HG03460 (cell line): Measurements from ENCODE around the gene CEP95.

Experiments
- ATAC-seq: cut with Tn5 transposase; IDR thresholded peaks from one replicate; pipeline ENCODE4 v1.9.1; 2021; ENCODE audit not compliant: unreplicated experiment

The CEP95 gene

GRCh38 chr17:64515829-64516228 is 9.1 kb downstream of the CEP95 start:
- ATAC-seq: no peak

- ATAC-seq: no peak
These were observed 12.8 kb downstream of the CEP95 start for GRCh38 chr17:64519601-64520000.

- ATAC-seq: no peak
These were observed 13.6 kb downstream of the CEP95 start for GRCh38 chr17:64520359-64520758.

- no peak for ATAC-seq
These were observed 21.1 kb downstream of the CEP95 start for GRCh38 chr17:64527914-64528313.

- ATAC-seq: no peak
These were observed 22.4 kb downstream of the CEP95 start for GRCh38 chr17:64529221-64529620.

GRCh38 chr17:64531955-64532371 is 25.2 kb downstream of the CEP95 start:
- ATAC-seq: no peak

GRCh38 chr17:64532409-64532808 is 25.6 kb downstream of the CEP95 start:
- no peak for ATAC-seq

- no peak for ATAC-seq
These were observed 27.0 kb downstream of the CEP95 start for GRCh38 chr17:64533784-64534183.

- no peak for ATAC-seq
These were observed 27.4 kb downstream of the CEP95 start for GRCh38 chr17:64534187-64534586.

GRCh38 chr17:64535357-64535756 is 28.6 kb downstream of the CEP95 start:
- ATAC-seq: no peak

- ATAC-seq: no peak
These were observed 30.1 kb downstream of the CEP95 start for GRCh38 chr17:64536913-64537312.

GRCh38 chr17:64537488-64537887 is 30.7 kb downstream of the CEP95 start:
- ATAC-seq: no peak

- no peak for ATAC-seq
These were observed 31.8 kb downstream of the CEP95 start for GRCh38 chr17:64538508-64539130.

GRCh38 chr17:64540118-64540776 is 33.5 kb downstream of the CEP95 start:
- no peak for ATAC-seq

GRCh38 chr17:64544742-64545141 is 38.0 kb downstream of the CEP95 start:
- no peak for ATAC-seq

- ATAC-seq: no peak
These were observed 39.9 kb downstream of the CEP95 start for GRCh38 chr17:64546716-64547115.

GRCh38 chr17:64547319-64547718 is 40.5 kb downstream of the CEP95 start:
- no peak for ATAC-seq

- ATAC-seq: no peak
These were observed 44.7 kb downstream of the CEP95 start for GRCh38 chr17:64551461-64551860.

GRCh38 chr17:64554028-64554637 is 47.4 kb downstream of the CEP95 start:
- no peak for ATAC-seq

- ATAC-seq: no peak
These were observed 48.5 kb downstream of the CEP95 start for GRCh38 chr17:64555281-64555680.

- ATAC-seq: no peak
These were observed 57.3 kb downstream of the CEP95 start for GRCh38 chr17:64564098-64564497.

GRCh38 chr17:64565563-64565962 is 58.8 kb downstream of the CEP95 start:
- ATAC-seq: no peak
